RWPE2 (cell line): ENCODE results near the gene PRKACA.

Experiments
- ATAC-seq: fragments of 200-7000 bp; cut with Tn5 transposase; 3 replicates; pipeline ENCODE4 v1.9.1; 2021; ENCODE audit warnings: low read depth
- DNase-seq: peaks from one replicate; pipeline ENCODE4 v3.0.0-alpha.2; 2020; ENCODE audit warnings: low spot score
- H3K27ac ChIP-seq: fragments of 450-650 bp; 2 replicates; pipeline ENCODE4 v1.5.1; 2017; ENCODE audit warnings: mild to moderate bottlenecking; ENCODE audit not compliant: poor library complexity, severe bottlenecking
- H3K27me3 ChIP-seq: fragments of 250-450 bp; sonication (Bioruptor Pico); 2 replicates; pipeline ENCODE4 v1.5.1; 2021; ENCODE audit warnings: mild to moderate bottlenecking, moderate library complexity; ENCODE audit not compliant: insufficient read depth, poor library complexity, severe bottlenecking
- H3K36me3 ChIP-seq: fragments of 250-450 bp; sonication (Bioruptor Pico); 2 replicates; pipeline ENCODE4 v1.5.1; 2020; ENCODE audit warnings: low read depth, mild to moderate bottlenecking, moderate library complexity
- H3K4me1 ChIP-seq: fragments of 250-450 bp; sonication (Bioruptor Pico); 2 replicates; pipeline ENCODE4 v1.5.1; 2021; ENCODE audit warnings: mild to moderate bottlenecking, moderate library complexity; ENCODE audit not compliant: insufficient read depth, poor library complexity, severe bottlenecking
- H3K4me3 ChIP-seq: fragments of 250-450 bp; sonication (Bioruptor Pico); 2 replicates; pipeline ENCODE4 v1.5.1; 2021; ENCODE audit warnings: mild to moderate bottlenecking, moderate library complexity; ENCODE audit not compliant: severe bottlenecking
- H3K9me3 ChIP-seq: fragments of 250-450 bp; sonication (Bioruptor Pico); 2 replicates; pipeline ENCODE4 v1.5.1; 2021; ENCODE audit warnings: mild to moderate bottlenecking, moderate library complexity; ENCODE audit not compliant: severe bottlenecking
- TF ChIP-seq, protein P1 (sequence below): fragments of 450-650 bp; IDR thresholded peaks from one replicate; pipeline ENCODE4 v1.5.1; 2017; ENCODE audit warnings: mild to moderate bottlenecking, moderate library complexity; ENCODE audit not compliant: poor library complexity, severe bottlenecking

Gene PRKACA

DNA sequence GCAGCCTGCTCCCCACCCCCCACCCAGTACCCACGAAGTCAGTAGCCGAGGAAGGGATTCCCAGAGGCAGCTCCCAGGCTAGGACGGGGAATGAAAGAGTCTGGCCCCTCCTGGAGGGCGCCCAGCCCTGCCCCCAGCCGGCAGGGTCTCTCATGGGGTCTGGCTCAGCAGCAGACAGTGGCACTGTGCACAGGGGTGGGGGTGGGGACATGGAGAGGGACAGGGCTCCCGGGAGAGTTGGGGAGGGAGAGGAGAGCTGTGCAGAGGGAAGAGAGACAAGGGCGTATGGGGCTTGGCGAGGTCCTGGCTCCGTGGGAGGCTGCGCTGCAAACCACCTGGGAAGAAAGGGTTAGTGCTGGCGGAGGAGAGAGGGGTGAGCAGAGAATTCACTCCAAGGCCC, 46.5 kb upstream of the PRKACA start:
- H3K4me3 ChIP-seq = no peak overlapping the region
- no peaks in the 10 kb centered on the region for H3K9me3 ChIP-seq
- no peaks in the 10 kb centered on the region for H3K36me3 ChIP-seq
- ATAC-seq (no peak), DNase-seq (no peak)
- TF ChIP-seq, protein P1, sequence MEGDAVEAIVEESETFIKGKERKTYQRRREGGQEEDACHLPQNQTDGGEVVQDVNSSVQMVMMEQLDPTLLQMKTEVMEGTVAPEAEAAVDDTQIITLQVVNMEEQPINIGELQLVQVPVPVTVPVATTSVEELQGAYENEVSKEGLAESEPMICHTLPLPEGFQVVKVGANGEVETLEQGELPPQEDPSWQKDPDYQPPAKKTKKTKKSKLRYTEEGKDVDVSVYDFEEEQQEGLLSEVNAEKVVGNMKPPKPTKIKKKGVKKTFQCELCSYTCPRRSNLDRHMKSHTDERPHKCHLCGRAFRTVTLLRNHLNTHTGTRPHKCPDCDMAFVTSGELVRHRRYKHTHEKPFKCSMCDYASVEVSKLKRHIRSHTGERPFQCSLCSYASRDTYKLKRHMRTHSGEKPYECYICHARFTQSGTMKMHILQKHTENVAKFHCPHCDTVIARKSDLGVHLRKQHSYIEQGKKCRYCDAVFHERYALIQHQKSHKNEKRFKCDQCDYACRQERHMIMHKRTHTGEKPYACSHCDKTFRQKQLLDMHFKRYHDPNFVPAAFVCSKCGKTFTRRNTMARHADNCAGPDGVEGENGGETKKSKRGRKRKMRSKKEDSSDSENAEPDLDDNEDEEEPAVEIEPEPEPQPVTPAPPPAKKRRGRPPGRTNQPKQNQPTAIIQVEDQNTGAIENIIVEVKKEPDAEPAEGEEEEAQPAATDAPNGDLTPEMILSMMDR = no peak
- no peaks in the 10 kb centered on the region for H3K27me3 ChIP-seq
- H3K4me1 ChIP-seq = no peaks in the 10 kb centered on the region
- H3K27ac ChIP-seq = no peak overlapping the region

DNA sequence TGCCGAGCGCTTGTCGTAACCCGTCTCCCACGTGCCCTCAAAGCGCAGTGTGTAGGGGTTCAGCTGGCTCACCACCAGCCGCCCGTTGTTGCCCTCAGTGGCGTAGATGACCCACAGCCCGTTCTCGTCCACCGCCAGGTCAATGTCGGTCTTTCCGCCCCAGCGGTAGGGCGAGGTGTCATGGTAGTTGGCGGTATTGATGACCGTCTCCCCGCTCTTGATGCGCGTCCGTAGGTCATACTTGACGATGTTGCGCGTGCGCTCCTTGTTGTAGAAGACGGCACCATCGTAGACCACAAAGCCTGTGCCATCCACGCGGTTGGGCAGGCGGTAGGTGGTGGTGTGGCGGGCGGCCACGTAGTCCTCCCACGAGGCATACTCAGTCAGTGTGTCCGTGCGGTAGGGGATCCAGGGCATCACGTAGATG, 45.3 kb upstream of the PRKACA start:
- H3K27ac ChIP-seq = no peak overlapping the region
- no peaks in the 10 kb centered on the region for H3K27me3 ChIP-seq
- DNase-seq = no peak
- ATAC-seq = no peak
- H3K9me3 ChIP-seq = no peaks in the 10 kb centered on the region
- H3K4me1 ChIP-seq = no peaks in the 10 kb centered on the region
- H3K36me3 ChIP-seq = no peaks in the 10 kb centered on the region
- H3K4me3 ChIP-seq = no peak overlapping the region
- TF ChIP-seq, protein P1 = no peak

DNA sequence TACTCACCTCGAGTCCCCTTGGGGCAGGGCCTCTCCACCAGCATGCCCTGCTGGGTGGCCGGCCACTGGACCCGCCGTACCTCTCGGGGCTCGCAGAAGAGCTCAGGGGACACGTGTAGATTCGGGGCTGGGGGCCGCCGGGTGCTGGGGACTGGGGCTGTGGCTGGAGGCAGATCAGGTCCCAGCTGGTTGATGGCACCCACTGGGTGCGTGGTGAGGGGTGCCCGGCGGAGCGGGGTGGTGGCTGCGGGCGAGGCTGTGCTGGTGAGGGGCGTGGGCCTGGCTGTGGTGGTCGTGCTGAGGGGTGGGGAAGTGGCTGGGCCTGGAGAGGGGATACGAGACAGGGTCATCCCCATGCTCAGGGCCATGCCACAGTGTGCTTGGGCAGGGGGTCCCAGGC, 43.7 kb upstream of the PRKACA start:
- Histone ChIP-seq H3K4me3 (no peak overlapping the region), H3K27me3 (no peaks in the 10 kb centered on the region), H3K27ac (no peak overlapping the region), H3K4me1 (no peaks in the 10 kb centered on the region), H3K9me3 (no peaks in the 10 kb centered on the region), H3K36me3 (no peaks in the 10 kb centered on the region)
- DNase-seq (no peak), ATAC-seq (no peak)
- TF ChIP-seq, protein P1 = no peak

- Histone ChIP-seq H3K27ac (no peak overlapping the region), H3K36me3 (no peaks in the 10 kb centered on the region), H3K27me3 (no peaks in the 10 kb centered on the region), H3K9me3 (no peaks in the 10 kb centered on the region), H3K4me1 (no peaks in the 10 kb centered on the region), H3K4me3 (no peak overlapping the region)
- TF ChIP-seq, protein P1 = no peak
- DNase-seq (no peak), ATAC-seq (no peak)
These were observed 42.6 kb upstream of the PRKACA start for GRCh38 chr19:14160017-14160703.

DNA sequence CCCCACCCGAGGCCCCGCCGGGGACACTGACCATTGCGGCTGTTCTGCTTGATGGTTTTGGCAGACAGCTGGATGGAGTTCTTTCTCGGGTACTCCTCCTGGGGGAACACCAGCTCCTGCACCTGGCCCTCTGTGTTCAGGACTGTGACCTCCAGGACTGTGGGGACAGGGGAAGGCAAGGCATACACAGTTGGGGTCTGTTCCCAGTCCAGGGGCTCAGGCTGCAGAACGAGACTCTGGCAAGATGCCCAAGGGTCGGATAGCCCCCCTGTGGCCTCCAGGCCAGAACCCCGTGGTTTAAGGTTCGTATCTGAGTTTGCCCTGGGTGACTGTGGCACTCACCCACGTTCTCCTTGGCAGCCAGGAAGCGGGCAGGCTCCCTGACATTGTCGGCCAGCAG, 41.5 kb upstream of the PRKACA start:
- Histone ChIP-seq H3K27me3 (no peaks in the 10 kb centered on the region), H3K4me1 (no peaks in the 10 kb centered on the region), H3K27ac (no peak overlapping the region), H3K4me3 (no peak overlapping the region), H3K9me3 (no peaks in the 10 kb centered on the region), H3K36me3 (no peaks in the 10 kb centered on the region)
- DNase-seq (no peak), ATAC-seq (no peak)
- TF ChIP-seq, protein P1 = no peak
